ENCODE measurements around the gene TBC1D9B. TPM values are rescaled to one million over a fixed set of nuclear protein-coding genes. Genes with fewer than 3 reads are reported as not detected.

The TBC1D9B gene
- total and polyA plus RNA-seq, 2 of the 13 experiments (the other 11 are each of a cell fraction or from before 2014, with no cell fraction given): 35.0 to 50.0 TPM

DNA sequence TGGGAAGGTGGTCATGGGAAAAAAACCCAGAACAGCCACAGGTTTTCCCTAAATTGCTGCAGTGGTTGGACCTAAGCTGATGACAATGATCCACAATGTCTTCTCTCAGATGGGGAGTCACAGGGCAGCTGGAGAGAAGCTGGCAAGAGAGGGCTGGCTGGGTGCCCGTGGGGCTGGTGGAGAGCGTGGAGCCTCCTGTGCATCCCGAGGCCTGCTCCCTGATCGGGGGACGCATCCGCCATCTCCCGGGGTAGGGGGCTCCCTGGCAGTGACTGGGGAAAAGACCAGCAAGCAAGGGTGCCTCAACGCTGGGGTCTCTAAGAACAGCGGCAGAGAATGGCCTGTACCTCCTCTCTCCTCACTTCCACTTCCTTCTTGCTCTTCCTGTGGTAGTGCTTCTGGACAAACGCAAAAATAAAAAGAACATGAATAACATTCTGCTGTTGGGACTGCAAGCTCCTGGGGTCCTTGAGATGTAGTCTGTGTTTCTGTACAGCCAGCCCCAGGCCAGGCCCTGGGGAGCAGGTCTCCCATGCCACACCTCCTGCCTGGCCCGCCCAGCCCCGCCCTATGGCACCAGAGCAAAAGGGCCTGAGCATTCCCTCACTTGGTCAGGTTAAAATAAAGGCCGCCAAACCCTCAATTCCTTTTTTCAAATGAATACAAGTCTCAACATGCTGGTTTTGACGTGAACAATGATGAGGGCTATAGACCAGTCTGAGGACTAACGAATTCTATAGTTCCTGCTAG is 42.0 kb downstream of the TBC1D9B start:
- 97% methylated on average over 14 of the region's 15 CpGs for WGBS (ENCODE audit: low lambda C conversion rate)
- Histone ChIP-seq H3K27me3 (ENCODE audit: control insufficient read depth in 1 of 2, insufficient read depth in 2 of 2, low read length in 2 of 2) (no peaks in the 10 kb centered on the region), H3K36me3 (replicated peaks in 1 of 2; ENCODE audit: control insufficient read depth in 1 of 2, insufficient read depth in 2 of 2, low read length in 2 of 2) (peaks cover 20 to 35% of the 10 kb centered on the region in 2 experiments; a peak in 4 of 5 replicates), H3K4me1 (ENCODE audit: insufficient read depth, low read length) (no peaks in the 10 kb centered on the region), H4K20me1 (ENCODE audit: insufficient read depth, low read length) (no peaks in the 10 kb centered on the region), H3K4me3 (replicated peaks in 1 of 3; ENCODE audit: insufficient read depth in 1 of 3, low read depth in 2 of 3, low read length in 3 of 3) (no peak overlapping the region), H3K4me2 (ENCODE audit: low read depth, low read length) (no peak overlapping the region), H3K9ac (ENCODE audit: insufficient read depth, low read depth, low read length) (no peak overlapping the region), H3K79me2 (ENCODE audit: insufficient read depth, low read length) (no peaks in the 10 kb centered on the region), H3K9me3 (ENCODE audit: low read length) (no peaks in the 10 kb centered on the region), H2AFZ (ENCODE audit: low read length) (no peak overlapping the region), H3K27ac (ENCODE audit: extremely low read length, insufficient read depth, low read length) (no peak overlapping the region)
- ChIA-PET CTCF (ENCODE audit: low intra/inter-chr PET ratio, low total read pairs) (no interaction called here), POLR2A (interaction anchor here (1.7 kb wide), 1 partner anchor 13 kb away, joined by 4 read pairs; no protein-coding TSS in a partner anchor)
- DNase-seq (ENCODE audit: low spot score) (no peak), ATAC-seq (no peak), FAIRE-seq (no peak)
- intact Hi-C loops (cut with micrococcal nuclease; ENCODE audit: unreplicated experiment): loop anchor here (5.0 kb wide), 1 partner anchor 1277 kb away; no protein-coding TSS in a partner anchor
- TF ChIP-seq POLR2G (IDR thresholded peaks at IDR 0.05; ENCODE audit: low read depth, low read length) (peak; percentile 9; the same call in 1 of the 2 replicates), JARID2 (CRISPR knock-in tag; IDR thresholded peaks at IDR 0.05; ENCODE audit: insufficient replicate concordance) (no peak)
- in situ Hi-C loops (cut with HindIII; ENCODE audit: extremely low pct_ligation_motif_present, low pct_unique_long_range_greater_than_20kb): no loop called here
- BruUV-seq (replicated peaks): no TSS peak

DNA sequence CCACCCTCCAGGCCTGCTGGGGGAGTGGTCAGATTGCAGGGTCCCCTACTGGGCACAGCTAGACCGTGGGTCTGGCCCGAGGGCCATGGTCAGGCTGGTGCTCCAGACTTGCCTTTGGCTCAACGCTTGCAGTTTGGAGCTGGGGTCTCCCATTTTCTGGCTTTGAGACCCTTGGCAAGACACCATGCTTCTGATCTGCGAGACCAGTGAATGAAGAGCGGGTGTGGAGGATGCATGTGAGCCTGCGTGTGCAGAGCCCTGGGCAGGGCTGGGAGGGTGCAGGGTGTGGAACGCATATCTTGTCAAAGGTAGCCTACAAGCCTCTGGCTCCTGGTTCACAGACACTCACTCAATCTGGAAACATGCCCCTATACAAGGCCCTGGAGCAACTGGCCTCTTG is 43.0 kb downstream of the TBC1D9B start:
- H3K9ac ChIP-seq (ENCODE audit: insufficient read depth, low read depth, low read length): no peak overlapping the region
- H4K20me1 ChIP-seq (ENCODE audit: insufficient read depth, low read length): no peaks in the 10 kb centered on the region
- CTCF ChIA-PET (ENCODE audit: low intra/inter-chr PET ratio, low total read pairs): no interaction called here
- no peaks in the 10 kb centered on the region for H3K27me3 ChIP-seq (ENCODE audit: control insufficient read depth in 1 of 2, insufficient read depth in 2 of 2, low read length in 2 of 2)
- H3K27ac ChIP-seq (ENCODE audit: extremely low read length, insufficient read depth, low read length): no peak overlapping the region
- ATAC-seq (no peak), FAIRE-seq (no peak), DNase-seq (ENCODE audit: low spot score) (no peak)
- no TSS peak for BruUV-seq (replicated peaks)
- TF ChIP-seq KLF13 (CRISPR knock-in tag; IDR thresholded peaks at IDR 0.05): no peak
- no peak for TF ChIP-seq HOXA9 (CRISPR knock-in tag; IDR thresholded peaks at IDR 0.05; ENCODE audit: borderline replicate concordance)
- TF ChIP-seq, protein P1, sequence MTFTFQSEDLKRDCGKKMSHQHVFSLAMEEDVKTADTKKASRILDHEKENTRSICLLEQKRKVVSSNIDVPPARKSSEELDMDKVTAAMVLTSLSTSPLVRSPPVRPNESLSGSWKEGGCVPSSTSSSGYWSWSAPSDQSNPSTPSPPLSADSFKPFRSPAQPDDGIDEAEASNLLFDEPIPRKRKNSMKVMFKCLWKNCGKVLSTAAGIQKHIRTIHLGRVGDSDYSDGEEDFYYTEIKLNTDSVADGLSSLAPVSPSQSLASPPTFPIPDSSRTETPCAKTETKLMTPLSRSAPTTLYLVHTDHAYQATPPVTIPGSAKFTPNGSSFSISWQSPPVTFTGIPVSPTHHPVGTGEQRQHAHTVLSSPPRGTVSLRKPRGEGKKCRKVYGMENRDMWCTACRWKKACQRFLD (CRISPR knock-in tag; IDR thresholded peaks at IDR 0.05; ENCODE audit: borderline replicate concordance): no peak
- no peaks in the 10 kb centered on the region for H3K9me3 ChIP-seq (ENCODE audit: low read length)
- in situ Hi-C loops (cut with HindIII; ENCODE audit: extremely low pct_ligation_motif_present, low pct_unique_long_range_greater_than_20kb): no loop called here
- no peaks in the 10 kb centered on the region for H3K79me2 ChIP-seq (ENCODE audit: insufficient read depth, low read length)
- intact Hi-C loops (cut with micrococcal nuclease; ENCODE audit: unreplicated experiment): loop anchor here (5.0 kb wide), 1 partner anchor 1278 kb away; no protein-coding TSS in a partner anchor
- H3K4me2 ChIP-seq (ENCODE audit: low read depth, low read length): no peak overlapping the region
- H3K36me3 ChIP-seq (replicated peaks in 1 of 2; ENCODE audit: control insufficient read depth in 1 of 2, insufficient read depth in 2 of 2, low read length in 2 of 2): peaks cover 18 to 29% of the 10 kb centered on the region in 2 experiments; a peak in 4 of 5 replicates
- H2AFZ ChIP-seq (ENCODE audit: low read length): no peak overlapping the region
- 100% methylated on average over 4 of the region's 7 CpGs for WGBS (ENCODE audit: low lambda C conversion rate)
- no peak overlapping the region for H3K4me3 ChIP-seq (replicated peaks in 1 of 3; ENCODE audit: insufficient read depth in 1 of 3, low read depth in 2 of 3, low read length in 3 of 3)
- peaks cover 9% of the 10 kb centered on the region for H3K4me1 ChIP-seq (ENCODE audit: insufficient read depth, low read length)
- POLR2A ChIA-PET: no interaction called here

Measured in HepG2 (cell line).